OCI-LY7 (cell line): ENCODE measurements around the gene SOD3.

ENCODE experiments used
- EZH2phosphoT487 ChIP-seq: fragments of 200-600 bp; sonication (generic); IDR thresholded peaks from 2 replicates; pipeline ENCODE4 v1.6.1; 2018; ENCODE audit warnings: low read depth, borderline replicate concordance, mild to moderate bottlenecking, mixed run types, antibody characterized with exemption, low read length, moderate library complexity, mixed read lengths
- TF ChIP-seq, protein P1 (sequence below): fragments of 200-600 bp; sonication (generic); conservative IDR thresholded peaks from 2 replicates; pipeline ENCODE4 v1.5.1; 2014; ENCODE audit warnings: mild to moderate bottlenecking, antibody characterized with exemption, low read length, moderate library complexity, mixed read lengths

- TF ChIP-seq, protein P1, sequence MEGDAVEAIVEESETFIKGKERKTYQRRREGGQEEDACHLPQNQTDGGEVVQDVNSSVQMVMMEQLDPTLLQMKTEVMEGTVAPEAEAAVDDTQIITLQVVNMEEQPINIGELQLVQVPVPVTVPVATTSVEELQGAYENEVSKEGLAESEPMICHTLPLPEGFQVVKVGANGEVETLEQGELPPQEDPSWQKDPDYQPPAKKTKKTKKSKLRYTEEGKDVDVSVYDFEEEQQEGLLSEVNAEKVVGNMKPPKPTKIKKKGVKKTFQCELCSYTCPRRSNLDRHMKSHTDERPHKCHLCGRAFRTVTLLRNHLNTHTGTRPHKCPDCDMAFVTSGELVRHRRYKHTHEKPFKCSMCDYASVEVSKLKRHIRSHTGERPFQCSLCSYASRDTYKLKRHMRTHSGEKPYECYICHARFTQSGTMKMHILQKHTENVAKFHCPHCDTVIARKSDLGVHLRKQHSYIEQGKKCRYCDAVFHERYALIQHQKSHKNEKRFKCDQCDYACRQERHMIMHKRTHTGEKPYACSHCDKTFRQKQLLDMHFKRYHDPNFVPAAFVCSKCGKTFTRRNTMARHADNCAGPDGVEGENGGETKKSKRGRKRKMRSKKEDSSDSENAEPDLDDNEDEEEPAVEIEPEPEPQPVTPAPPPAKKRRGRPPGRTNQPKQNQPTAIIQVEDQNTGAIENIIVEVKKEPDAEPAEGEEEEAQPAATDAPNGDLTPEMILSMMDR, result no peak
- no peak for TF ChIP-seq EZH2phosphoT487
These were observed 15.7 kb downstream of the SOD3 start for GRCh38 chr4:24810871-24811631.
